NCI-H1092 treated with DMSO at 0.1 percent for 48 hours (cell line): Measurements from ENCODE around the gene RND3.

ENCODE experiments used
- DNase-seq: peaks from one replicate; lab custom pipeline; 2025; lab: John Stamatoyannopoulos, UW

The RND3 gene

DNA sequence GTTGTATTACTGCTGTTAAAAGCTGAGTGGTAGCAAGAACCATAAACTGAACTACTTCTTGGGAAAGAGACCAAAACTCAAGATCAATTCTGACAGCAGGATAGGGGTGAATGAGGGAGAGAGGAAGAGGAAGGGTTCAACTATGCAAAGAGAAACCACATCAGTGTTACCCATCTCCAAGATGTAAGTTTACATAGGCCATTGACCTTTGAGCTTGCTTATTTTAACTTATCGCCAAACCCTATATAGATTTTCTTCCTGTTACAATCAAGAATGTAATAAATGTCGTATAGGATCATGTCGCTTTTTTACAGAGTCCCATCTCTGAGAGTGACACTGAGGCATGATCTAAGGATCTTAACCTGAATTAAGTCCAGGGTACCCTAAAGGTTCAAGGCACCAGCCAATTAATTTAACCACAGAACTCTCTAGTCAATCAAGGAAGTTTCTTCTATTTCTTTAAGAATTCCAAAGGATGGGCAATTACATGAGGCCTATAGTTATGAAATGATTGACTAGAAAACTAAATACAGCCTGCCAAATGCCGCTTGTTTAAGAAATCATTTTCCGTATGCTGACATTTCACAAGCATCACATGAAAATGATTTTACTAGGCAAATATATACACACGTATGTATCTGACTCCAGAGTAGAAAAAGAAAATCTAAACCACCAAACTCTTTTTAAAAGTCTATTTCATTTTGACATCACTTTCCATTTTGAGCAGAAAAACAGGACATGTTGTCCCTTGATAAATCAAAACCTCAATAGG lies 11.8 kb downstream of the RND3 start:
- no peak for DNase-seq

DNA sequence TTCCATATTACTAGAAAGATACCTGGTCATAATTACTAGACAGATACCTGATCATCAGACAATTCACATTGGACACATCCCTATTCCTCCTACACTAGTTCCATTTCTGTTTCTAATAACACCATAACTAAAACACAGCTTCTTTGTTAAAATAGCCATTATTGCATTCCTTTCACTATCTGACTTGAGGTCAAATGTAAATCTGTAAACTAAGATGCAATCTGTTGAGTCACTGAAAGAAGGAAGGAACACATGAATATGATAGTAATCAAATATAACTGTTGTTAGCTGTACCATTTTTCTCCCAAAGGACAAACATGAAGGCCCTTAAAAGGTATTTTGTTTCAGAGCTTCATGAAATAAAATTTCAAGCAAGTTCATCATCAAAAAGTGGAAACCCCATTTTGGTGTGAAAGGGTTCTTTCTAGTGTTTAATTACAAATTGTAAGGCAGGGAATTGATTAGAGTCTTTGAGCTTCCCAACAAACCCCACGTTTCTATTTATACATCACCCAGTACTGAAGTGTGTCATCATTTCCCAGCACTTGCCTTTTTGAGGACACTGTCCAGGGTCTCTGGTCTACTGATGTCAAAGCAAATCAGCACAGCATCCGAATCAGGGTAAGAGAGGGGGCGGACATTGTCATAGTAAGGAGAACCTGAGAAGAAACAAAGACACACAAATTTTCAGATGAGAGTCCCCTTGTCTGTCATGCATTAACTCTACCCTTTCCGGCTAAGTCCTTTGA lies 13.0 kb downstream of the RND3 start:
- DNase-seq: no peak

DNA sequence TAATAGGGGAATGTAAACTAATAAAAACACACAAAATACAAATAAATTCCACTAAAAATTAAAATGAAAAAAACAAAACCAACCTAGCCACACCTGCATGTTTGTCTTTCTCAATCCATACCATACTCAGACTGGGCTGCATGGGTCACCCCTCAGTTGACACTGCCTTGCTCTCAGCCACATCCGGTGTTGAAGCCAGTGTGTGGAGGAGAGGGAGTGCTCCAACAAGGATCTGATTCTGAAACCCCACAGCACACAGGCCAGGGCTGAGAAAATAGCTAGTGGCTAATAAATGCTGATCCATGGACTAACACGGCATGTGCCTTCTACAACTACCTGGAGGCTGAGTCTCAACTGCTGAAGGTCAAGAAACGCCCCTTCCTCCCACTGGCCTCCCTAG lies 13.7 kb downstream of the RND3 start:
- DNase-seq: no peak

DNA sequence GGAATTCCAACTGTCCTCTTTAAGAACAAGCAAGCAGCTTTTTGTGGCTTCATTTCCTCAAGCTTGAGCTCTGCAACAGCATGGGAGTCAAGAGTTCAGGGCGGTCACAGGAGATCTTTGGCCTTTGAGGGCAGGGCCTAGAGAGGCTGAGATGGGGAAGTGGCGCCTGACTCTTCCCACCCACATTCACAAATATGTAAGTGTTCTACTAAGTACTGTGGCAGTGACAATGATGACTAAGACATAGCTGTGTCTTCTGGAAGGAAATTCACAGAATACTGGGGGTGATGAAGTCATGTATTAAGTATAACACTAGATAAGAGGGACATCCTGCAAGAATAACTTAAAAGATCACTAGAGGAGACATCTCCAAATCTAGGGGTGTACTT lies 15.0 kb downstream of the RND3 start:
- no peak for DNase-seq

DNA sequence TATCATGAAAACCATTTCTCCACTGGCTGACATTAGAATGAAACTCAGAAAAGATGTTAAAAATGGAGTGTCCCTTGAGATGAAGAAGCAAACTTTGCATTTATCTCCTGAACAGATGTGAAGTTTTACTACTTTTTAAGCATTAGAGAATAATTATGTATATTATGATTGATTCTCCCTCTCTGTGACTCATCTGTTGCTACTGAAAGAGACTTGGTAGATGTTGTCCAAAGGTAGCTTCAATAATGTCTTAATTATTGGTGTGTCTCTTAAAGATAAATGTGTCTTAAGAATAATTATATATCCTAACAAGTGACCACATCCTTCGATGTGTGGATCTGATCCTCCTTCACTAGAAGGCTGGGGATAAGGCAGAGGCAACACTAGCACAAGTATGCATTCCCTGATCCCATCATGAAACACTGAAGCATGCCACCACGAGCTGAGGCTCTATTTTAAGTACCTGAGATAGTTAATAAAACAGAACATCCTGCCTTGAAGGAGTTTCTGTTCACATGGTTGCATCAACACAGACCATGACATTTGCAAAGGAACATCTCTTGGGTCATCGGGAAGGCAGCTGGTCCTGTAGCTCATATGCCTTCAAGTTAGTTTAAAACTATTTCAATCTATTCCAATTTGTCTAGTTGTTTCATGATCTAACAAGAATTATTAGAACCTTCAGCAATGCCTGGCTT lies 15.5 kb downstream of the RND3 start:
- no peak for DNase-seq

DNA sequence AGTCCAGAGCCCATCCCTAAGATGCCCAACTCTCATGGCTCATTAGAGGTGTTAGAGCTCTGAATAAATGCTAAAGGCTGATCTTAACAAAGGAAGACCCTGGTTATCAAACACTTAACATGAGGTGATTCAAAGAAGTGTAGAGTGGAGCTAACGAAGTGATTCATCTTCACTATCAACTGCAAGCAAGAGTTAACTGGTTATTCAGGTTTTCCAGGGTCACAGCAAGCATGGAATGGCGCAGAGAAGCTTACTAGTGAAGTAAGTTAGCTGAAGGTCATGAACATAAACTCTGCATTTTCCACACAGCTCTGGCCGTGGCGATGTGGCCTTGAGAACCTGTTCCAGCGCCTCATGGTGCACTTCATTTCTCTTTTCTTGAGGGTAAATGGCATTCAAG lies 17.0 kb downstream of the RND3 start:
- DNase-seq: no peak

DNA sequence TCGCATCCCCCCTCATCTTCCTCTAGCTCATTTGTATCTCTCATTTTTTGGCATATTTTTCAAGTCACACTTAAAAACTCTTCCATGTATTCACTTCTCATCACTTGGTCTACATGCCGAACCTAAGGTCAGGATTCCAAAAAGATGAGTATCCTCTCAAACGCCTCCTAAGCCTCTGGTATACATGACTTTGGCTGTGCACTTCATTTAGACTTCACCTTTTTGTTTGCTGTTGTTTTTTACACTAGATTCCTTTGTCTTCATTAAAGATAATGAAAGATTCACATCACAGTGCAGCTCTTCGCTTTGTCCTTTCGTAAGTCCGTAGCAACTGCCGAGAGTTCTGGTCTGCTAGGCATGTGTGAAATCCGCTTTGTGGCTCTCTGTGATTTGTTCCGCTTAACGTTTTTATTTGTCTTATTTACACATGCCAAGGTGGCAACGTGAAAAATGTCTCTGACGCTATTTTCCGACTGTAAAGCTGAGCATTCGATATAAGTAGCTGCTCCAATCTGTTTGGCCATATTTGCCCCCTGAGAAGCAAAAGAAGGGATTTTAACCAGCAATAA lies 17.7 kb downstream of the RND3 start:
- DNase-seq: no peak

DNA sequence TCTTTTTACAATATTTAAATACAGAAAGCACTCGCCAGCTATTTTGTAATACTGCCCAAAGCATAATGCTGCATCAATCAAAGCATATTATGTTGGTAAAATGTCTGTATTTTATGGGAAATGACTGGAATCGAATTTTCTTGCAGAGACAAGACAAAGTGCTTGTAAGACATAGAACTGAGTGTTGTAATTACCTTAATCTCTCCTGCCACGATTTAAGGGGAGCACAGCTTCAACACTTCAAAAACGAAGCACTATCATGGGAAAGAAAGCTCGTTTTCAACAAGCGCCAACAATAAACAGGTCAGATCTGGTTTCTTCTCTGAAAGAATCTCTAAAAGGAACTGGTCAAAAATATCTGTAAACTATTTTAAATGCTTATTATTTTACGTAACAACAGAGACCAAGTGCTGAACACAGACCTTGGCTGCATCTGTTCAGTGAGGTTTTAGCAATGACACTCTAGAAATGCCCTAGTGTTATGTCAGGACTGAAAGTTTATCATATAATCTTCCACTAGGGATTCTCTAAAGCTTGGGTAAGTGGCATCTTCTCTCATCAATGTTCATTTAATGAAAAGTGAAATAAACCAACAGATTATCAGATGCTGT lies 19.0 kb downstream of the RND3 start:
- no peak for DNase-seq

DNA sequence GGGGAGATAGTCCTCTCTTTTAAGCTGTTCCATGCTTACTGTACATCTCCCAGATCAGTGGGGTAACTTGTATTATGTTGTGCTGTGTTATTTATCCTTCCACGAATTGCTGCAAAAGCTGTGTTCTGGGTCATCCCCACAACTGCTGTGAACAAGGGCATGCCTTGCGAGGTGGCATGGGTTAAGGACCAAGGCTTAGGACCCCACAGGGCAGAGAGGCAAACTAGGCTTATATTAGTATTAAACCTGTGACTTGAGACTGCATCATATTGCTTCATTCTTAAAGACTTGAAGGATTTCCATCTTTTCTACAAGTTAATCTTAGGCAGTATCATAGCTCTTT lies 19.9 kb downstream of the RND3 start:
- DNase-seq: no peak

DNA sequence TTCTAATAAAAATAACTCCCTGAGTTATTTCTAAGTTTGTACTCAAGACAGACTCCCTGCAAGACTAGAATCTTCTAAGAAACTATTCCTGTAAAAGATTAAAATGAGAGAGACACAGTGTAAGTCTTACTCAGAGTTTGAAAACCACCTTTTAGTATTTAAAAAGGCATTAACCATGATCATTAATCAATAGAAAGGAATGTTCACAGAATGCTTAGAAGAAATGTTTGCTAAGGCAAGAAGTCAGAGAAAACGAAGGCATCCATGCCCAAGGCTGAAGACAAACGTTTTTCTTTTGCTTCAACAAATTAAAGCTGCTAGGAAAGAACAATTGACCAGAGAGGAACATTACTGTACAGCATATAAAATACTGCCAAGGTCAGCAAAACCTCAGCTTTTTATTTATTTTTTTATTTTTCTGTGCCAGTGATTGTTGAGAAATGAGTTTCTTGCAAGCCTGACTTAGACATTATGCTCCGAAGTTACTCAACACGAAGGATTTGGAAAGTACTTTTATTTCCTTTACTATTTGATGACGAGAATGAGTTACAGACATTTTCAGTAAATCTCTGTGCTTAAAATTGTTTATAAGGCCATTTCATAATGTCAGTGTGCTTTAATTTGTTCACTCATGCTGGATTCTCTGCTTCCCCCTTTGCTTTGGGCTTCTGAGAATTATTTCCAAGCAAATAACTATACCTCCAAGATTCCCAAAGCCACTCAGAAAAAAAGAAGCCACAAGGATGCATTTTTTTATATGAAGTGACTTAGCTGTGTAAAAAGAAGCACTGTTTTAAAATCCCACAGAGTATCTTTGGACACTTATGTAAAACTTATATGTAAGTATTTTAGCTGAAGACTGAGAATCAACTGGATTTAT lies 20.5 kb downstream of the RND3 start:
- DNase-seq: no peak

DNA sequence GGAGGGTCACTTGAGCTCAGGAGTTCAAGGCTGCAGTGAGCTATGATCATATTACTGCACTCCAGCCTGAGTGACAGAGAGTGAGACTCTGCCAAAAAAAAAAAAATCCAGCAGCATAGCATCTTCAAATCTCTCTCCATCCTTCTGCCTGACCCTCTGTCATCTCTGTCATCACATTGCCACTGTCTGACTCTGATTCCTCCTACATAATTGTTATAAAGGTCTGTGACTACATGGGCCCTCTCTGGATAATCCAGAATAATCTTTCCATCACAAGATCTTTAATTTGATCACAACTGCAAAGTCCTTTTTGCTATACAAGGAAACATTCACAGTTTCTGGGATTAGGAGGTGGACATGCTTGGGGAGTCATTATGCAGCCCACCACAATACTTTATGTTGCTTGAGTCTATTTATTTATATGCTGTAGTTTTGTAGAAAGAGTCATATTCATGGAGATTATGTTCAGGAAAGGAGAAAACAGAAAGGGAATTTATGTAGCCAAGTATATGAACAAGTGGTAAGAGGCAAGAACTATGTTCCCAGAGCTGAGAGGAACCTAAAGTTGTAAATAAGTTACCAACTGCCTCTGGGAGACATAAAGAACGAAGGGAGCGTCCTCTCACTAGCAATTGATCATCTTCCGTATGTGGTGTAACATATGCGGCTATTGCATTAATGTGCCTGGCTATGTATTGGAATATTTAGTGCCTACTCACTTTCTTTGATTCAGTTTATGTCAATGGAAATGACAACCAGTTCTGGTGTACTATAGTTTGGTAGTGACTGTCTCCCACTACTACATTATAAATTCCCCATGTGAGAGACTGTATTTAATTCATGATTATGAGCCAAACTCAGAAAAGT lies 21.5 kb downstream of the RND3 start:
- no peak for DNase-seq

DNA sequence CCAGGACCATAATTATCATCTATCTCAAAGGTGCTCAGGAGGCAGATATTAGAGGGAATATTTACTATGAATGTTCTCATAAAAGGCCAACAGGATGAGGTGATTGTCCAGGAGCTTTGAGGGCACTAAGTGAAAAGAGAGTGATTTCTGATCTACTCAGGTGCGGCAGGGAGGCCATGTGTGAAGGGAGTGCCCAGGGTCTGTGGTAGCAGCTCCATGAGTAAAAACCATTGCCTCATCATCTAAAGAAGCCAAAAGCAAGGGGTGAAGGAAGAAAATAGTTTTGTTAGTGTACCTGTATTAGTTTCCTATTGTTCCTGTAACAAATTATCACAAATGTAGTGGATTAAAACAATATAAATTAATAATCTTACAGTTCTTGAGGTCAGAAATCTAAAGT lies 22.5 kb downstream of the RND3 start:
- no peak for DNase-seq

DNA sequence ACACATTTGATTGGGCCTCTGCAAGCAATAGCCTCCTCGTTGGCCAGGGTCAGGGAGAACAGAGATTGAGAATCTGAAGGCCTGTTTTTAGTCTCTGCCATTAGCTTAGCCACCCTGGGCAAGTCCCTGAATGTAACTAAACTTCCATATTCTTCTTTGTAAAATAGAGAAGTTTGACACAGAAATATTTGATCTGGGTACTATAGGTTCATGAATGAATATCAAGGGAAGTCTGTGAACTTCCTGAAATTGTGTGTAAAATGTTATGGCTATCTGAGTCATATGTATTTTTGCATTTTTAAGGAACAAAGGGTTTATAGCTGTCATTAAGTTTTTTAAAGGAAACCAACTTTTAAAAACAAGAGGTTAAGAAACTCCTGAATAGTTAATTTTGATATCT lies 23.2 kb downstream of the RND3 start:
- no peak for DNase-seq

DNA sequence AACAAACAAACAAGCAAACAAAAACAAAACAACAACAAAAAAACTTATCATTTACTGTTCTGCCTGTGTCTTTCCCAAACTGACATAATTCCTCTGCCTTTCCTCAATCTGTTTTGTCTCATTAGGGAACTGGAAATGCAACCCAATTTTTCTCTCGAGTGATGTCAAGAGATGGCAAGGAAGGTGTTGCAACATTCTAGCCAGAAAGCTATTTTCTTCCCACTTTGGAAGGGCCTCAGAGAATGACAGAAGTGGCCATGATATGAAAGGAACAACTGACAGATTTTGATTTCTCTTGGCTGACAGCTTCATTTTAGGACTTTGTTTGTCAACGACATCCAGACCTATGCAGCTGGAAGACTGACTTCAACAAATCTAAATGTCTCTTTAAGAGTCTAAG lies 24.7 kb downstream of the RND3 start:
- DNase-seq: no peak

DNA sequence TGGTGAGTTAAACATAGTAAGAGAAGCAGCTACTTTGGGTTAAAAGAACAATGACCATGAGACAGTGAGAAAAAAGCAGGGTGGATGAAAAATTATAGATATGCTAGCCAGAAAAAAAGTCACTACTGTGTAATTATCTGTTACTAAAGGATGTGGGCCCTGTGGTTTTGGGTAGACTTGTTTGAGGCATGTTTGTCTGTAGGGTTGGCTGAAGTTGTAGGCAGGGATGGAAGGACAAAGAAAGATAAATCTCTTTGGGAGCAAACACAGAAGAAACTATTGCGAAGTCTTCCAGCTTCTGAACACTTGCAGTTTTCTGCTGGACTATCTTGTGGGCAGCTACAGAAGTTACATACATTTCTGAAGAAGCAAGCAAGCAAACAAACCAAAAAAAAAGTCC lies 28.2 kb downstream of the RND3 start:
- no peak for DNase-seq

DNA sequence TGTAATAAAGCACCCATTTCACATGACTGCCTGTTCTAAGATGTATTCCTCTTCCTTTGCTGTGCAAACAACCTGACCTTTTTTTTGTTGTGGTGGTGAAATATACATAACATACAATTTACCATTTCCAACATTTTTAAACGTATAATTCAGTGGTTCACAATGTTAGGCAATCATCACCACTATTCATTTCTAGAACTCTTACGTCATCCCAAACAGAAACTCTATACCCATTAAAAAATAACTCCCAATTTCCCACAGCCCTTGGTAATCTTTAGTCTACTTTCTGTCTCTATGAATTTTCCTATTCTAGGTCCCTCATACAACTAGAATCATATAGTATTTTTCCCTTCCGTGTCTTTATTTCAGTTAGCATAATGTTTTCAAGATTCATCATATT lies 36.7 kb downstream of the RND3 start:
- no peak for DNase-seq

DNA sequence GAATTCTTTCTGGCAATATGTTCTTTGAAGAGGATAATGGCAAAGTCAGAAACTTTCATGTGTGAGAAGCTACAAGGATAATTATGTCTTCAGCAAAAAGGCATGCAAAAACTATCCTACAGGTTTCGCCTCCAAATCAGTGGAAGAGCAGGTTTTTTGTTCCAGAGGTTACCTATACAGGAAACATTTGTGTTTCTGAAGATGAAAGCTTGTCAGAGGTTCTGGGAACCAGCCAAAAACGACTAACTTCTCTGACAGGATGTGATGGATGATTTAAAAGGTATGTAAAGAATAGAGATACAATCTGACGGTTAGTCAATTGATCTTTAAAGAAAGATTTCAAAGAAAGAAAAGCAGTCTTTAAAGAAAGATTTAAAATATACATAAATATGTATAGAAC lies 37.6 kb downstream of the RND3 start:
- no peak for DNase-seq

DNA sequence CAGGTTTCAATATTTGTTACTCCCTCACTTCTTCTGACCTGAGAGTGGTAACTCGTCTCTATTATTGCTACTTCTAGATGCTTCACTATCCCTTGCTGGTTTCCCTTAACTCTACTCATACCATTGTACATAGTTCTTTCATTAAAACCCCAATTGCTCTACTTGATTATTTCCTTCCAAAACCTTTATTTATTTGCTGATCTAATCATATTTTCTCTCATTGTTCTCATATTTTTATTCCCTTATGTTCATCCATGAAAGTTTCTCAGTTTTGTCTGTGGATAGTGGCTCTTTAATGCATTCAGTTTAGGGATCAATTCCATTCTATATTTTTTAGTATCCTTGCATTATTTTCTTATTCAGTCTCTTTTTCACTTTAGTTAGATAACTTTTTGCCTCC lies 42.1 kb downstream of the RND3 start:
- no peak for DNase-seq

DNA sequence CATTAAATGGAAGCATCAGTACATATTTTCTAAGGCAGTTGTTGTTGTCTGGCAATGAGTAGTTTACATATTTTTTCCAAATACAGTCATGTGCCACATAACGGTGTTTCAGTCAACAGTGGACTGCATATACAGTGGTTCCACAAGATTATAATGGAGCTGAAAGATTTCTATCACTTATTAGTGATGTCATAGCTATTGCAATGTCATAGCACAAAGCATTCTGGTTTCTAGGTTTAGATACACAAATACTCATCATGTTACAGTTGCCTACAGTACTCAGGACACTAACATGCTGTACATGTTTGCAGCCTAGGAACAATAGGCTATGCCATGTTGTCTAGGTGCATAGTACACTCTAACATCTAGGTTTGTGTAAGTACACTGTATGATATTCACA lies 45.0 kb downstream of the RND3 start:
- no peak for DNase-seq

DNA sequence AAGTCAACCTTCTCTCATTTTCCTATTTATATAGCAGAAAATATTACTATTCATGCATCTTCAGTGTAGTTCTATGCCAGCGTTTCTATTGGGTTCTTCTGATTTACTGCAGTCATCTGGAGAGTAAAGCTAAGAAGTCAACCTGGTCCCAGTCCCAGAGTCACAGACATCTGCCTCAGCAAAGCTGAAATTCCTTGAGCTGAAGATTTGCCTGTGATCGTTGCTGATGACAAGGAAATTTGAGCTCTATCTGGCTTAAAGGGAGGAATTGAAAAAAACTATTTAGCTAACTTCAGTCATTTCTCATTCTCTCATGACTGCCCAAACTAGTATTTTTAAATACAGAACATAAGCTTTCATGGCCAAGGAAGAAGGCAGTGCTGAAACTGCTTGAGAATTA lies 45.7 kb downstream of the RND3 start:
- no peak for DNase-seq

DNA sequence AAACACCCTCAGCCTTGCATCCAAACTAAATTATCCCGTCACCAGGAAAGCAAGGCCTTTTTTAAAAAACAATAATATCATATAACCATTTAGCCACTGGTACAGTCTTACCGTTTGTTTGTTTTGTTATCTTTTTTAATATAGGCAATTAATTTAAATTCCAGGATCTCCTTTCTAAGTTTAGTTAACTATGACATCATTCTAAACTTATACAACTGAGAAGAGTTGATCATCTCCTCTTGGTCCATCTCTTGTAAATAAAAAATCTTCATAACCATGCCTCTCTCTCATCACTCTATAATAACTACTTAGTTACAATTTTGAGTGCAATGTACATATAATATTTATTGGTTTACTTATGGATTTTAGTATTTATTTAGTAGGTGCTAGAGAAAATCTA lies 46.2 kb downstream of the RND3 start:
- no peak for DNase-seq
